Endodermal cell (in vitro differentiated cells): Measurements from ENCODE around the gene TNFSF10. TPM values are rescaled to one million over a fixed set of nuclear protein-coding genes. Genes with fewer than 3 reads are reported as not detected.

Source experiments
- DNase-seq: peaks from one replicate; pipeline ENCODE4 v3.0.0-alpha.2; 2017
- H3K27ac ChIP-seq: 2 replicates; pipeline ENCODE4 v1.5.1; 2013; ENCODE audit warnings: mild to moderate bottlenecking, low read depth, low read length, moderate library complexity
- H3K27me3 ChIP-seq: 2 replicates; pipeline ENCODE4 v1.6.1; 2013; ENCODE audit warnings: mild to moderate bottlenecking, low read length, moderate library complexity; ENCODE audit not compliant: insufficient read depth, control insufficient read depth, poor library complexity, severe bottlenecking
- H3K36me3 ChIP-seq: 2 replicates; pipeline ENCODE4 v1.7.0; 2013; ENCODE audit warnings: mild to moderate bottlenecking, low read length, moderate library complexity; ENCODE audit not compliant: control insufficient read depth, insufficient read depth
- H3K4me1 ChIP-seq: one replicate; pipeline ENCODE4 v1.7.0; 2013; ENCODE audit warnings: low read length; ENCODE audit not compliant: control insufficient read depth, insufficient read depth
- H3K4me3 ChIP-seq: 2 replicates; pipeline ENCODE4 v1.5.1; 2013; ENCODE audit warnings: mild to moderate bottlenecking, low read length, moderate library complexity
- H3K9ac ChIP-seq: 2 replicates; pipeline ENCODE4 v1.6.1; 2013; ENCODE audit warnings: mild to moderate bottlenecking, low read length, moderate library complexity; ENCODE audit not compliant: poor library complexity, severe bottlenecking; ENCODE audit errors: extremely low read depth
- H3K9me3 ChIP-seq: 2 replicates; pipeline ENCODE4 v1.6.1; 2013; ENCODE audit warnings: mild to moderate bottlenecking, low read length, moderate library complexity; ENCODE audit not compliant: control insufficient read depth
- H3K27ac Mint-ChIP-seq: 2 replicates; pipeline ENCODE4 v1.8.0; 2020; ENCODE audit warnings: mixed read lengths
- H3K27me3 Mint-ChIP-seq: 2 replicates; pipeline ENCODE4 v1.8.0; 2021; ENCODE audit warnings: mild to moderate bottlenecking, mixed read lengths; ENCODE audit not compliant: insufficient read depth
- H3K36me3 Mint-ChIP-seq: 2 replicates; pipeline ENCODE4 v1.8.0; 2020; ENCODE audit warnings: low read depth, mixed read lengths
- H3K4me1 Mint-ChIP-seq: 2 replicates; pipeline ENCODE4 v1.8.0; 2020; ENCODE audit warnings: mixed read lengths
- H3K4me3 Mint-ChIP-seq: 2 replicates; pipeline ENCODE4 v1.8.0; 2020; ENCODE audit warnings: mild to moderate bottlenecking, moderate library complexity, mixed read lengths
- H3K9me3 Mint-ChIP-seq: 2 replicates; pipeline ENCODE4 v1.8.0; 2020; ENCODE audit warnings: mild to moderate bottlenecking, mixed read lengths
- WGBS, 2 experiments: methylation state at CpG; one replicate each; pipeline versions ENCODE4 v1.1.5 to v1.1.7; 2013; ENCODE audit warnings: missing lambda C conversion rate in 2 of 2, mixed read lengths in 1 of 2; ENCODE audit not compliant: insufficient coverage in 1 of 2, insufficient read length in 1 of 2; 5-methylcytosine and 5-hydroxymethylcytosine counted together
- total RNA-seq, 2 donors: library from RNA; stranded (reverse); fragmentation: NEBNext Ultra II Directional in 1 of 2; extraction: Animal tissue kit (Norgen Biotek cat#: 25700) in 1 of 2; gene quantifications; 2 replicates in 1 of 2; 3 replicates in 1 of 2; pipeline ENCODE4 v1.2.1, GENCODE V29; 2021
- TF ChIP-seq, protein P1 (sequence below): fragments of 200-600 bp; sonication (generic); conservative IDR thresholded peaks from 2 replicates; pipeline ENCODE4 v1.5.0; 2021; ENCODE audit warnings: antibody characterized with exemption, mild to moderate bottlenecking

Gene TNFSF10
- total RNA-seq, 2 donors from 2014 or later = 0.51 TPM; not detected in 1

GRCh38 chr3:172465281-172465680 is 57.9 kb downstream of the TNFSF10 start:
- H3K4me1 ChIP-seq = peaks cover 4% of the 10 kb centered on the region
- no peak for DNase-seq
- no peaks in the 10 kb centered on the region for H3K27me3 ChIP-seq
- Mint-ChIP-seq H3K36me3 (no peaks in the 10 kb centered on the region), H3K9me3 (no peaks in the 10 kb centered on the region), H3K4me1 (peaks cover 9% of the 10 kb centered on the region), H3K4me3 (no peak overlapping the region), H3K27ac (no peak overlapping the region), H3K27me3 (no peaks in the 10 kb centered on the region)
- no peak overlapping the region for H3K27ac ChIP-seq
- no peak overlapping the region for H3K4me3 ChIP-seq
- TF ChIP-seq, protein P1, sequence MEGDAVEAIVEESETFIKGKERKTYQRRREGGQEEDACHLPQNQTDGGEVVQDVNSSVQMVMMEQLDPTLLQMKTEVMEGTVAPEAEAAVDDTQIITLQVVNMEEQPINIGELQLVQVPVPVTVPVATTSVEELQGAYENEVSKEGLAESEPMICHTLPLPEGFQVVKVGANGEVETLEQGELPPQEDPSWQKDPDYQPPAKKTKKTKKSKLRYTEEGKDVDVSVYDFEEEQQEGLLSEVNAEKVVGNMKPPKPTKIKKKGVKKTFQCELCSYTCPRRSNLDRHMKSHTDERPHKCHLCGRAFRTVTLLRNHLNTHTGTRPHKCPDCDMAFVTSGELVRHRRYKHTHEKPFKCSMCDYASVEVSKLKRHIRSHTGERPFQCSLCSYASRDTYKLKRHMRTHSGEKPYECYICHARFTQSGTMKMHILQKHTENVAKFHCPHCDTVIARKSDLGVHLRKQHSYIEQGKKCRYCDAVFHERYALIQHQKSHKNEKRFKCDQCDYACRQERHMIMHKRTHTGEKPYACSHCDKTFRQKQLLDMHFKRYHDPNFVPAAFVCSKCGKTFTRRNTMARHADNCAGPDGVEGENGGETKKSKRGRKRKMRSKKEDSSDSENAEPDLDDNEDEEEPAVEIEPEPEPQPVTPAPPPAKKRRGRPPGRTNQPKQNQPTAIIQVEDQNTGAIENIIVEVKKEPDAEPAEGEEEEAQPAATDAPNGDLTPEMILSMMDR = no peak
- no peaks in the 10 kb centered on the region for H3K36me3 ChIP-seq
- H3K9me3 ChIP-seq = no peaks in the 10 kb centered on the region
- H3K9ac ChIP-seq = no peak overlapping the region

GRCh38 chr3:172464306-172464705 is 58.9 kb downstream of the TNFSF10 start:
- Histone ChIP-seq H3K4me1 (peaks cover 4% of the 10 kb centered on the region), H3K9ac (no peak overlapping the region), H3K9me3 (no peaks in the 10 kb centered on the region), H3K4me3 (no peak overlapping the region), H3K27me3 (no peaks in the 10 kb centered on the region), H3K36me3 (no peaks in the 10 kb centered on the region), H3K27ac (no peak overlapping the region)
- 88 to 94% methylated on average over 5 to 6 of the region's 6 CpGs for WGBS, 2 experiments
- no peak overlapping the region for H3K27ac Mint-ChIP-seq
- no peaks in the 10 kb centered on the region for H3K9me3 Mint-ChIP-seq
- peaks cover 9% of the 10 kb centered on the region for H3K4me1 Mint-ChIP-seq
- H3K36me3 Mint-ChIP-seq = no peaks in the 10 kb centered on the region
- no peaks in the 10 kb centered on the region for H3K27me3 Mint-ChIP-seq
- no peak overlapping the region for H3K4me3 Mint-ChIP-seq
- DNase-seq = no peak
- TF ChIP-seq, protein P1 = no peak

DNA sequence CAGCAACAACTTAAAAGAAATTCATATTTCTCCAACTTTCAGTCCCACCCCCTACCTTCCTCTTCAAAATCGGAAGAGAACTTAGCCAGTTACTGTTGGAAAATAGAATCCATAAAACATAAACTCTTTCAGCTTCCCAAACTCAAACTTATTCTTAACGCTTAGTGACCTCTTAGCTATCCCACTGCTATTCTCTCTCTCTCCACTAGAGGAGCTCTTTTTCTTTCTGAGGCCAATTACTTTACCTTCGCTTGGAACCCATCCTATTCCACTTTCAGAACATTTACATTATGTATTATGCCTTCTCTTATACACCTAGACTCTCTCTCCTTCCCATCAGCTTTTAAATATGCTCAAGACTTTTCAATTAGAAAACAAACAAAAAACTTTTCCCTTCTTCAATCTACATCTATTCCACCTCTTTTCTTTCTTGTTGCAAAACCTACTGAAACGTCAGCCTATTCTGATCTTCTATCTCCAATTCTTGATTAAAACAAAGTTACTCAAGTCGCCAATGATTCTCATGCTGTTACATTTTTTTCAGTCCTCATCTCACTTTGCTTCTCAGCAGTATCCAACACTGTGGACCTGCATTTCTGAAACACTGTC is 61.6 kb downstream of the TNFSF10 start:
- Mint-ChIP-seq H3K9me3 (no peaks in the 10 kb centered on the region), H3K4me3 (no peak overlapping the region), H3K36me3 (no peaks in the 10 kb centered on the region), H3K27me3 (no peaks in the 10 kb centered on the region), H3K27ac (no peak overlapping the region), H3K4me1 (no peaks in the 10 kb centered on the region)
- DNase-seq = no peak
- no peak overlapping the region for H3K9ac ChIP-seq
- no peaks in the 10 kb centered on the region for H3K4me1 ChIP-seq
- H3K36me3 ChIP-seq = no peaks in the 10 kb centered on the region
- TF ChIP-seq, protein P1 = peak; percentile 92
- no peak overlapping the region for H3K4me3 ChIP-seq
- no peaks in the 10 kb centered on the region for H3K9me3 ChIP-seq
- WGBS, 2 experiments = 48 to 50% methylated on average over 5 of the region's 5 CpGs
- H3K27ac ChIP-seq = no peak overlapping the region
- no peaks in the 10 kb centered on the region for H3K27me3 ChIP-seq
